Activated T-cell treated with anti-CD3 and anti-CD28 coated beads, Interleukin-2, amount 50 U/mL, for 72 hours (primary cell): Measurements from ENCODE around the gene SLC35D3. TPM values are rescaled to one million over a fixed set of nuclear protein-coding genes. Genes with fewer than 3 reads are reported as not detected.
A peak's percentile ranks its signal among the peaks of the same experiment; 100 is the strongest.
"Not testable (repeated sequence)": the region's sequence is repeated elsewhere in the genome, so short reads cannot be mapped to it uniquely, and the experiment has no call there.

ENCODE experiments used
- ATAC-seq, 2 donors: fragments of 150-1000 bp; cut with Tn5 transposase; replicated peaks in 1 of 2; 2 replicates each; pipeline ENCODE4 v1.10.0; 2021; ENCODE audit warnings: moderate library complexity in 2 of 2, mild to moderate bottlenecking in 1 of 2
- DNase-seq, 2 donors: peaks; one replicate each; pipeline ENCODE4 v3.0.0; 2021 to 2022; ENCODE audit warnings: mixed read lengths in 1 of 2
- H3K27ac Mint-ChIP-seq: one replicate; pipeline ENCODE4 v1.8.0; 2022; ENCODE audit warnings: mild to moderate bottlenecking, moderate library complexity, mixed read lengths
- H3K27me3 Mint-ChIP-seq: one replicate; pipeline ENCODE4 v1.8.0; 2022; ENCODE audit warnings: low read depth, mixed read lengths
- H3K36me3 Mint-ChIP-seq, 2 donors: one replicate each; pipeline ENCODE4 v1.8.0; 2022; ENCODE audit warnings: mixed read lengths in 2 of 2, mild to moderate bottlenecking in 1 of 2; ENCODE audit not compliant: insufficient read depth in 2 of 2
- H3K4me1 Mint-ChIP-seq: one replicate; pipeline ENCODE4 v1.8.0; 2022; ENCODE audit warnings: low read depth, mixed read lengths
- H3K4me3 Mint-ChIP-seq, 2 donors: one replicate each; pipeline ENCODE4 v1.8.0; 2022; ENCODE audit warnings: mild to moderate bottlenecking in 2 of 2, mixed read lengths in 2 of 2, moderate library complexity in 2 of 2
- H3K9me3 Mint-ChIP-seq, 2 donors: one replicate each; pipeline ENCODE4 v1.8.0; 2022; ENCODE audit warnings: mixed read lengths in 2 of 2
- total RNA-seq, 2 donors: library from RNA; stranded (reverse); gene quantifications; one replicate each; pipeline ENCODE4 v1.2.3, GENCODE V29; 2022

Gene SLC35D3
- total RNA-seq, 2 donors from 2014 or later = not detected

GRCh38 chr6:136960781-136961180 is 38.7 kb downstream of the SLC35D3 start:
- H3K4me3 Mint-ChIP-seq = no peak overlapping the region
- DNase-seq = no peak
- peaks cover 8% of the 10 kb centered on the region for H3K4me1 Mint-ChIP-seq
- H3K36me3 Mint-ChIP-seq = no peaks in the 10 kb centered on the region
- no peak for ATAC-seq
- H3K9me3 Mint-ChIP-seq = no peaks in the 10 kb centered on the region
- no peak overlapping the region for H3K27ac Mint-ChIP-seq
- H3K27me3 Mint-ChIP-seq = peaks cover 23% of the 10 kb centered on the region

- Mint-ChIP-seq H3K27me3 (peaks cover 29% of the 10 kb centered on the region), H3K4me3 (no peak overlapping the region), H3K9me3 (no peaks in the 10 kb centered on the region), H3K4me1 (peaks cover 5% of the 10 kb centered on the region), H3K36me3 (no peaks in the 10 kb centered on the region), H3K27ac (no peak overlapping the region)
- no peak for ATAC-seq
- DNase-seq = no peak
These were observed 39.7 kb downstream of the SLC35D3 start for GRCh38 chr6:136961848-136962247.

- DNase-seq (no peak), ATAC-seq (no peak)
- no peak overlapping the region for H3K27ac Mint-ChIP-seq
- H3K4me1 Mint-ChIP-seq = peaks cover 3% of the 10 kb centered on the region
- no peaks in the 10 kb centered on the region for H3K36me3 Mint-ChIP-seq
- H3K4me3 Mint-ChIP-seq = no peak overlapping the region
- peaks cover 37% of the 10 kb centered on the region for H3K27me3 Mint-ChIP-seq
- H3K9me3 Mint-ChIP-seq = no peaks in the 10 kb centered on the region
These were observed 40.6 kb downstream of the SLC35D3 start for GRCh38 chr6:136962661-136963060.

GRCh38 chr6:136963259-136963658 is 41.2 kb downstream of the SLC35D3 start:
- DNase-seq (no peak), ATAC-seq (no peak)
- peaks cover 5% of the 10 kb centered on the region for H3K4me1 Mint-ChIP-seq
- peaks cover 42% of the 10 kb centered on the region for H3K27me3 Mint-ChIP-seq
- no peaks in the 10 kb centered on the region for H3K36me3 Mint-ChIP-seq
- H3K4me3 Mint-ChIP-seq = no peak overlapping the region
- H3K27ac Mint-ChIP-seq = no peak overlapping the region
- H3K9me3 Mint-ChIP-seq = no peaks in the 10 kb centered on the region

- peaks cover 34% of the 10 kb centered on the region for H3K27me3 Mint-ChIP-seq
- no peaks in the 10 kb centered on the region for H3K9me3 Mint-ChIP-seq
- no peaks in the 10 kb centered on the region for H3K36me3 Mint-ChIP-seq
- DNase-seq (no peak), ATAC-seq (no peak)
- peaks cover 5% of the 10 kb centered on the region for H3K4me1 Mint-ChIP-seq
- no peak overlapping the region for H3K4me3 Mint-ChIP-seq
- no peak overlapping the region for H3K27ac Mint-ChIP-seq
These were observed 42.3 kb downstream of the SLC35D3 start for GRCh38 chr6:136964398-136964797.

GRCh38 chr6:136967876-136968752 is 46.0 kb downstream of the SLC35D3 start:
- Mint-ChIP-seq H3K27me3 (peaks cover 32% of the 10 kb centered on the region), H3K36me3 (no peaks in the 10 kb centered on the region), H3K4me3 (no peak overlapping the region), H3K4me1 (peaks cover 5% of the 10 kb centered on the region), H3K9me3 (no peaks in the 10 kb centered on the region), H3K27ac (no peak overlapping the region)
- DNase-seq (peak; percentile 74), ATAC-seq (peak; percentile 91 to 92)

- peaks cover 5% of the 10 kb centered on the region for H3K4me1 Mint-ChIP-seq
- H3K27me3 Mint-ChIP-seq = peaks cover 32% of the 10 kb centered on the region
- DNase-seq = no peak
- no peak for ATAC-seq
- H3K4me3 Mint-ChIP-seq = no peak overlapping the region
- no peaks in the 10 kb centered on the region for H3K9me3 Mint-ChIP-seq
- no peak overlapping the region for H3K27ac Mint-ChIP-seq
- H3K36me3 Mint-ChIP-seq = no peaks in the 10 kb centered on the region
These were observed 46.7 kb downstream of the SLC35D3 start for GRCh38 chr6:136968837-136969236.

GRCh38 chr6:136969433-136969832 is 47.3 kb downstream of the SLC35D3 start:
- no peak overlapping the region for H3K27ac Mint-ChIP-seq
- ATAC-seq (no peak), DNase-seq (no peak)
- no peaks in the 10 kb centered on the region for H3K9me3 Mint-ChIP-seq
- peaks cover 5% of the 10 kb centered on the region for H3K4me1 Mint-ChIP-seq
- H3K4me3 Mint-ChIP-seq = no peak overlapping the region
- H3K27me3 Mint-ChIP-seq = peaks cover 32% of the 10 kb centered on the region
- no peaks in the 10 kb centered on the region for H3K36me3 Mint-ChIP-seq

GRCh38 chr6:136969930-136970329 is 47.8 kb downstream of the SLC35D3 start:
- Mint-ChIP-seq H3K9me3 (no peaks in the 10 kb centered on the region), H3K4me3 (no peak overlapping the region), H3K4me1 (peaks cover 5% of the 10 kb centered on the region), H3K27ac (no peak overlapping the region), H3K36me3 (no peaks in the 10 kb centered on the region), H3K27me3 (peaks cover 32% of the 10 kb centered on the region)
- DNase-seq (no peak), ATAC-seq (no peak)

- peaks cover 21% of the 10 kb centered on the region for H3K27me3 Mint-ChIP-seq
- no peaks in the 10 kb centered on the region for H3K9me3 Mint-ChIP-seq
- no peak overlapping the region for H3K4me3 Mint-ChIP-seq
- no peak overlapping the region for H3K27ac Mint-ChIP-seq
- no peak for DNase-seq
- ATAC-seq = no peak
- H3K36me3 Mint-ChIP-seq = no peaks in the 10 kb centered on the region
- peaks cover 5% of the 10 kb centered on the region for H3K4me1 Mint-ChIP-seq
These were observed 49.5 kb downstream of the SLC35D3 start for GRCh38 chr6:136971609-136972008.

- H3K9me3 Mint-ChIP-seq, H3K27ac Mint-ChIP-seq, H3K27me3 Mint-ChIP-seq, H3K4me1 Mint-ChIP-seq, ATAC-seq, H3K36me3 Mint-ChIP-seq, H3K4me3 Mint-ChIP-seq, DNase-seq: not testable (repeated sequence)
These were observed 51.7 kb downstream of the SLC35D3 start for GRCh38 chr6:136973781-136974180.
